GM18907 (cell line): Measurements from ENCODE around the gene CGN.

ENCODE experiments used
- ATAC-seq: cut with Tn5 transposase; IDR thresholded peaks from one replicate; pipeline ENCODE4 v1.9.1; 2021; ENCODE audit warnings: mild to moderate bottlenecking, moderate library complexity; ENCODE audit not compliant: unreplicated experiment

The CGN gene

DNA sequence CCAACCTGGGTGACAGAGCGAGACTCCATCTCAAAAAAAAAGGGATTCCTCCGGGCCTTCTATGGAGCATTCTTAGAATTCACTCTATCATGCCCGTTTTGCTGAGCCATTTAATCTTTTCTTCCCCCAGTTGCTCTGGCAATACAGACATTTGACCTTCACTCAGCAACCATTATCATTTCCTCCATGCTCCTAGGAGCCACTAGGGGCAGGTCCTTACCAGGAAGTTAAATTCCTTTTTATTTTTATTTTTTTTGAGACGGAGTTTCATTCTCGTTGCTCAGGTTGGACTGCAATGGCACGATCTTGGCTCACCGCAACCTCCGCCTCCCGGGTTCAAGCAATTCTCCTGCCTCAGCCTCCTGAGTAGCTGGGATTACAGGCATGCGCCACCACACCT lies 9.7 kb upstream of the CGN start:
- ATAC-seq: no peak

- no peak for ATAC-seq
These were observed 9.0 kb upstream of the CGN start for GRCh38 chr1:151502035-151502700.

GRCh38 chr1:151502859-151503780 lies 8.1 kb upstream of the CGN start:
- ATAC-seq: no peak

GRCh38 chr1:151504252-151504651 lies 6.9 kb upstream of the CGN start:
- ATAC-seq: no peak

- no peak for ATAC-seq
These were observed 6.4 kb upstream of the CGN start for GRCh38 chr1:151504759-151505158.

GRCh38 chr1:151508833-151509232 lies 2.4 kb upstream of the CGN start:
- no peak for ATAC-seq

DNA sequence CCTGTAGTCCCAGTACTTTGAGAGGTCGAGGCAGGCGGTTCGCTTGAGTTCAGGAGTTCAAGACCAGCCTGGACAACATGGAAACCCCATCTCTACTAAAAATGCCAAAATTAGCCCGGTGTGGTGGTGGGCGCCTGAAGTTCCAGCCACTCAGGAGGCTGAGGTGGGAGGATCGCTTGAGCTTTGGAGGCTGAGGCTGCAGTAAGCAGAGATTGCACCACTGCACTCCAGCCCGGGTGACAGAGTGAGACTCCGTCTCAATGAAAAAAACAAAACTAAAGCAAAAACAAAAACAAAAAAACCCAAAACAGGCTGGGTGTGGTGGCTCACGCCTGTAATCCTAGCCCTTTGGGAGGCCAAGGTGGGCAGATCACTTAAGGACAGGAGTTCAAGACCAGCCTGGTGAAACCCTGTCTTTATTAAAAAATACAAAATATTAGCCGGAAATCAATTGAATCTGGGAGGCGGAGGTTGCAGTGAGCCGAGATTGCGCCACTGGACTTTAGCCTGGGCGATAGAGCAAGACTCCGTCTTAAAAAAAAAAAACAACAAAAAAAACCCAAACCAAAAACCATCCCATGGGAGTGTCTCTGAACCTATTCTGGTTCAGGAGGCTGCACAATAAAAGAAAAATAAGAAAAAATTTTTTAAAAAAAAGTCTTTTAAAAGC lies 1.7 kb upstream of the CGN start:
- ATAC-seq: no peak

DNA sequence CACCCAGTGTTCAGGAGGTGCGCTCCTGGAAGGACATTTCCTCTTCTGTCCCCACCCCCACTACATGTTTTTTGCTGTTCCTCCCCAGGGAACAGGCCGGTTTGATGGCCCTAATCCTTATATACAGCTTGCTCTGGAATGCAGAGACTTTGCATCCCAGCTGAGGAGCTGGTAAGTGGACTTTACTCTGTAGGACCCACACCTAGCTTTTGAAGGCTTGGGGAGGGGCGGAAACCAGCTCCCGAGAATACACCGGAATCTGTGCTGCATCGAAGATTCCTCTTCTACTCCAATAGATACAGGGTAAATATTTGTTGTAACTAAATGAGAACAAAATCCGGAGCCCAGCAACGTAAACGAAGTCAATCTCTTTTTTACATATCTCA lies 1.2 kb upstream of the CGN start:
- ATAC-seq: no peak

DNA sequence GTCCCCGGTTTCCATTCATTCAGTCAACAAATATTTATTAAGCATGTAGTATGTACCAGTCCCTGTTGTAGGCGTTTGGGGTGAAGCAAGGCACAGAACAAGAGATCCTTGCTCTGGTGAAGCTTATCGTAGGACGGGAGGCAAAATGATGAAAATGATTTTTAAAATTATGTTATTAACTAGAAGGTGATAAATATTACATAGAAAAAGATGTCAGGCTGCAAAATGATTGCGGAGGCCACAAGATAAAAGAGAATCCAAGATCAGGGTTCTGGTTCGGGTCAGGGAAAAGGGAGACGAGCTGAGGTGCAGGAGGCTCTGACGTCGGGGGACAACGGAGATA lies 602 bp upstream of the CGN start:
- ATAC-seq: peak; percentile 3

DNA sequence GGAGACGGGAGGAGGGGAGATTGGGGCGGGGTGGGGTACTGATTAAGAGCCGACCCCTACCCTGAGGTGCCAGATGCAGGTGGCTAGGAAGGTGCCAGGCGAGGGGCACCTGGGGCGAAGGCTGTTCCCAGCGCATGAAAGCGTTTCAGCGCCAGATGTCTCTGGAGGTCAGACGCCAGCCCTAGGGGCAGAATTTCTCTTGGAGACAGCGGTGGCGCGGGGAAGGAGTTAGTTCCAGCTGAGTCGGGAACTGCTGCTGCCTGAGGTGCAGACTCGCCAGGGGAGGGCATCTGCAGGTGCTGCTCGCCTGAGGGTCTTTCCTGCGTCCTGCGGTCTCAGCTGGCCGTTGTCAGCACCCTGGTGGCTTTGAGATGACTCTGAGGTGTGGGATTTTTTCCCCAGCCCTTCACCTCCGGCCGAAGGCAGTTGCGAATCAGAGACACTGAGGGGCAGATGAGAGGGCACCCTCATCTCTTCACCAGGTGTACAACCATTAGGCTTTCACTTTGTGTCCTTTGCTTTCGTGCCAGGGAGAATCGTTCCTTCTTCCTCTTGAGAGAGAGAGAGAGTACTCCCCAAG lies 539 bp downstream of the CGN start:
- peak; percentile 36 for ATAC-seq

- no peak for ATAC-seq
These were observed 1.1 kb downstream of the CGN start for GRCh38 chr1:151512326-151512725.

DNA sequence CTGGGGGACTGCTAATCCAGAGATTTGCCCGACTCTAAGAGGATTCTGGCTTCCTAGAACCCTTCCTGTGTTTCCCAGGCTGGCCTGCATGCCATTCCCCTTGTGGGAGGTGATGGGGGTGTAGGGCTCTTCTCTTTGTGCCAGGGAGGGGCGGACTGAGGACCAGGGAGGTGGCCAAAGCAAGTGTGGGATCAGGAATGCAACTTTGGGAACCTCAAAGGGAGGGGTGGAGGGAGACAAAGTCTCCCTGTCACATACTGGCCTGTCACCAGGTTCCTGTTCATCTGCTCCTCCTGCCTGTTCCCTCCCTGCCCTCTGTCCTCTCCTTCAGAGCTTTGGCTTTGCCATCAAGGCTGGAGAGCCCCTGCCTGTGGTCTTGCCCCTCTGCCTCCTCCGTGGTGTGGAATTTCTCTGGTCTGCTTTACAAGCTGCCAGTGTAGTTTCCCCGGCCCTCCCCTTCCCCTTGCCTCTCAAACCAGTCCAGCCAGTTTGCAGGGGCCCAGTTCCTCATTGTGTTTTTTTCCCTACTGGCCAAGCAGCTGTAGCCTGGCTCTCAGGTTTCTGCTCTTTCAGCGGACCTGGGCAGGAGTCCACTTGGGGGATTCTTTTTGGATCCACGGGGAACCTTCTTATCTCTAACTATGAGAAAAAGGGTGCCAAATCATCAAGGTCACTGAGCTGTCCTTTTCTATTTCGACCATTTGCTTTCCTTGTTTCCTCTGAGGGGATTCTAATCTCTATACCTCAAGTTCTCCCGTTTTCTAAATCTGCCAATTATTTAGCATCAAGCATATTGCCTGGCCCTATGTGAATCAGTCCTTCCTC lies 1.8 kb downstream of the CGN start:
- no peak for ATAC-seq

DNA sequence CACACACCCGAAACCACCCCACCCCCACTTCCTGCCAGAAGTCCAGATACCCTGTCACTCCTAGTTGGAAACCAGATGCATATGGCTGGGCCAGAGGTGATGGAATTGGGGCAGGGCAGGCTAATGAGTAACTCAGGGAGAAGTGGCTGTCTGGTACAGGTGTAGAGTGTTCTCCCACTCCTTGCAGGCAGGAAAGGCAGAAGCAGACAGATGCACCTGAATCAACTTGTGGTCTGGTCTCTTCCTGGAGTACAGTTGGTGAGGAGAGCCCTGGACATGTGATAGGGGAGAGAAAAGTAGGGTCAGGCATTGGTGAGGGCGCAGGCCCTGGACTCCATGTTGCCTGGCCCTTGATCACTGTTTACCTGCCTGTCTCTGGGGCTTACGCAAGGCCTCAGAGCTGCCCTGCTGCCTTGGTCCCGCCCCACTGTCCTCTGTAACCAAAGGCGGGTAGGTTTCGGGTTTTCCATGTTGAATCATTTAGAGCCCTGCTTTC lies 2.5 kb downstream of the CGN start:
- no peak for ATAC-seq

GRCh38 chr1:151514366-151514765 lies 3.2 kb downstream of the CGN start:
- no peak for ATAC-seq

DNA sequence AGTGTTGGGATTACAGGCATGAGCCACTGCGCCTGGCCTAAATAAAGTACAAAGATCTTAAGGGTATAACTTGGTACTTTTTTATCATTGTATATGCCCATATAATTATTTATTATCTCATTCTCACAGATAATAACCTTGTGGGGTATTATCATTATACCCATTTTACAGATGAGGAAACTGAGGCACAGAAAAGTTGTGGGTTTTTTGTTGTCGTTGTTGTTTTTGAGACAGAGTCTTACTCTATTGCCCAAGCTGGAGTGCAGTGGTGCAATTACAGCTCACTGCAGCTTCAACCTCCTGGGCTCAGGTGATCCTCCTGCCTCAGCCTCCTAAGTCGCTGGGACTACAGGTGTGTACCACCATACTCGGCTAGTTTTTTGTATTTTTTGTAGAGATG lies 4.1 kb downstream of the CGN start:
- no peak for ATAC-seq

- ATAC-seq: no peak
These were observed 4.9 kb downstream of the CGN start for GRCh38 chr1:151516031-151516511.

GRCh38 chr1:151518431-151518830 lies 7.2 kb downstream of the CGN start:
- no peak for ATAC-seq

- no peak for ATAC-seq
These were observed 7.7 kb downstream of the CGN start for GRCh38 chr1:151518936-151519335.

DNA sequence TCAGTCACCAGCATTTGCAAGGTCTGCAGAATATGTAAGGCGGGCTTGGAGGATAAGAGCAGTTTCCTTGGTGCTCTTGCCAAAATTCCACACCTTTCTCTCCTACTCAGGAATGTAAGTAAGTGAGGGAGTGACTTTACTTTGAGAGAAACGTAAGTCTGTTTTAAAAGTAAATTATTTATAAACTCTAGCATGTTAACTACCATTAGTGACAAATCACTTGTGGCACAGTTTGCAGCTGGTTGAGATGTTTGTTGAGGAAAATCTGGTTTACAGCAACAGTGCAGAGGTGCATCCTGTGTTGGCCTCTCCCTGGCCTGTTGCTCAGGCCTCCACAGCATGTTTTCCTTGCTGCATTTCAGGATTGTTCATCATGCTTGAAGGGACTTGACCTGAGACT lies 8.5 kb downstream of the CGN start:
- no peak for ATAC-seq

DNA sequence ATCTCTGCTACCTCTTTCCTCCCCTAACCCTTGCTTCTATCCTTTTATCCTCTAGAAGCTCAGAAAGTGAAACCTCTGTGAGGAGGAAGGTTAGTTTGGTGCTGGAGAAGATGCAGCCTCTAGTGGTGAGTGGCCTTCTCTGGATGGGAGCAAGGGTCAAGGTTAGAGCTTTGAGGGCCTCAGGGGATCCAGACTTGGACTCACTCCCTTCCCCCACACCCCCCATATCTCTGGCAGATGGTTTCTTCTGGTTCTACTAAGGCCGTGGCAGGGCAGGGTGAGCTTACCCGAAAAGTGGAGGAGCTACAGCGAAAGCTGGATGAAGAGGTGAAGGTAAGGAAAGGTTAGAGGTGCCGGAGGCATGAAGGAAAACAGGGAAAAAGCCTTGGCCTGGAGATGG lies 9.2 kb downstream of the CGN start:
- no peak for ATAC-seq
